Mucosa of descending colon (tissue), 3 donors: ENCODE data around the gene CDKL2. TPM values are rescaled to one million over a fixed set of nuclear protein-coding genes. Genes with fewer than 3 reads are reported as not detected.

Experiments used
- total RNA-seq, 3 donors: library from RNA; stranded (reverse); fragmentation: NEBNext Ultra II Directional in 2 of 3; extraction: Animal tissue kit (Norgen Biotek cat#: 25700) in 2 of 3; gene quantifications; one replicate each; pipeline versions ENCODE4 v1.2.1 to v1.2.4, GENCODE V29; 2021 to 2023
- donor health status: DM: no; HTN: no; CAD: no; lungs with moderate emphysema.
- donor health status: DM: no; HTN: no; CAD: no.
- donor health status: DM: no; HTN: yes; CAD: no.

Gene CDKL2
- total RNA-seq, 3 donors from 2014 or later: 1.6 to 3.5 (median 2.3) TPM

Other genes with a start within 250 kb of the CDKL2 start
- 10 to 100 TPM; 30.5 to 42.2 (median 33.4) TPM for gene RCHY1, start 116.1 kb downstream of the CDKL2 start, total RNA-seq
- gene THAP6, start 116.1 kb downstream of the CDKL2 start, total RNA-seq: 10 to 100 TPM; 17.3 to 21.8 (median 21.5) TPM
- not detected for gene ODAPH, start 74.5 kb downstream of the CDKL2 start, total RNA-seq
- 100 to 1,000 TPM; 144 to 149 (median 149) TPM for gene G3BP2, start 42.9 kb upstream of the CDKL2 start, total RNA-seq
- gene USO1, start 94.0 kb upstream of the CDKL2 start, total RNA-seq: 10 to 100 TPM; 44.3 to 65.8 (median 55.9) TPM